OCI-LY3 (cell line): ENCODE results near the gene MYO1E.
A peak's percentile ranks its signal among the peaks of the same experiment; 100 is the strongest.

Experiments used
- H2AFZ ChIP-seq: fragments of 200-600, 300-600 bp; shearing (Covaris generic); 2 replicates; pipeline ENCODE4 v1.6.0; 2014; ENCODE audit warnings: antibody characterized with exemption, low read depth, low read length
- H3K27ac ChIP-seq: fragments of 200-600, 300-600 bp; sonication (generic); 2 replicates; pipeline ENCODE4 v1.5.1; 2014; ENCODE audit warnings: mild to moderate bottlenecking, low read length, moderate library complexity, mixed read lengths
- H3K27me3 ChIP-seq: fragments of 200-600, 300-600 bp; sonication (generic); 2 replicates; pipeline ENCODE4 v1.6.1; 2014; ENCODE audit warnings: low read depth, low read length, mixed read lengths
- H3K36me3 ChIP-seq: fragments of 200-600, 300-600 bp; sonication (generic); replicated peaks from 2 replicates; pipeline ENCODE3; 2014; ENCODE audit warnings: low read depth, low read length, mixed read lengths
- H3K4me1 ChIP-seq: fragments of 300-600, 200-600 bp; sonication (generic); 2 replicates; pipeline ENCODE4 v1.6.1; 2014; ENCODE audit warnings: low read length, mixed read lengths
- H3K4me2 ChIP-seq: fragments of 200-600, 300-600 bp; sonication (generic); 2 replicates; pipeline ENCODE4 v1.6.1; 2014; ENCODE audit warnings: low read length, mixed read lengths
- H3K4me3 ChIP-seq: fragments of 300-600, 200-600 bp; sonication (generic); 2 replicates; pipeline ENCODE4 v1.5.1; 2014; ENCODE audit warnings: antibody characterized with exemption, mild to moderate bottlenecking, low read length, moderate library complexity
- H3K79me2 ChIP-seq: fragments of 300-600, 200-600 bp; shearing (Covaris generic); 2 replicates; pipeline ENCODE4 v1.6.1; 2014; ENCODE audit warnings: mild to moderate bottlenecking, low read length, mixed read lengths
- H3K9ac ChIP-seq: fragments of 300-600, 200-600 bp; shearing (Covaris generic); 2 replicates; pipeline ENCODE4 v1.6.0; 2014; ENCODE audit warnings: mild to moderate bottlenecking, low read length, moderate library complexity
- H3K9me3 ChIP-seq: fragments of 200-600, 300-600 bp; shearing (Covaris generic); 2 replicates; pipeline ENCODE4 v1.6.1; 2014; ENCODE audit warnings: low read length, mixed read lengths; ENCODE audit not compliant: insufficient read depth
- H4K20me1 ChIP-seq: fragments of 200-600, 300-600 bp; sonication (generic); 2 replicates; pipeline ENCODE4 v1.6.1; 2016; ENCODE audit warnings: low read length, mixed read lengths; ENCODE audit not compliant: insufficient read depth
- CTCF ChIP-seq: fragments of 200-600, 300-600 bp; sonication (generic); IDR thresholded peaks from 2 replicates; pipeline ENCODE4 v1.5.1; 2014; ENCODE audit warnings: antibody characterized with exemption, low read length, low read depth
- EZH2phosphoT487 ChIP-seq: fragments of 200-600 bp; shearing (Covaris generic); IDR thresholded peaks from 2 replicates; pipeline ENCODE4 v1.6.1; 2018; ENCODE audit warnings: antibody characterized with exemption, mixed run types, low read depth

Gene MYO1E

GRCh38 chr15:59326856-59327255 is 45.8 kb downstream of the MYO1E start:
- Histone ChIP-seq H3K9ac (no peak overlapping the region), H3K4me2 (peak overlapping the region; percentile 54), H2AFZ (no peak overlapping the region), H3K79me2 (peaks cover 6% of the 10 kb centered on the region; the same call in 1 of the 2 replicates), H3K27me3 (peaks cover 11% of the 10 kb centered on the region; the same call in 1 of the 2 replicates), H3K9me3 (no peaks in the 10 kb centered on the region), H3K4me3 (peak overlapping the region; percentile 21; the same call in 1 of the 2 replicates), H3K36me3 (no peaks in the 10 kb centered on the region), H3K27ac (no peak overlapping the region), H3K4me1 (peaks cover 52% of the 10 kb centered on the region), H4K20me1 (peaks cover 16% of the 10 kb centered on the region; the same call in 1 of the 2 replicates)
- TF ChIP-seq EZH2phosphoT487 (no peak), CTCF (no peak)

GRCh38 chr15:59322056-59322759 is 50.5 kb downstream of the MYO1E start:
- Histone ChIP-seq H3K79me2 (no peaks in the 10 kb centered on the region; the same call in 1 of the 2 replicates), H3K4me3 (no peak overlapping the region), H4K20me1 (no peaks in the 10 kb centered on the region), H3K36me3 (no peaks in the 10 kb centered on the region), H3K4me2 (no peak overlapping the region), H3K27ac (no peak overlapping the region), H3K27me3 (no peaks in the 10 kb centered on the region), H2AFZ (no peak overlapping the region), H3K9ac (no peak overlapping the region), H3K9me3 (no peaks in the 10 kb centered on the region), H3K4me1 (peaks cover 16% of the 10 kb centered on the region)
- TF ChIP-seq EZH2phosphoT487 (no peak), CTCF (no peak)

- Histone ChIP-seq H3K79me2 (no peaks in the 10 kb centered on the region; the same call in none of the 2 replicates), H3K4me3 (no peak overlapping the region), H4K20me1 (no peaks in the 10 kb centered on the region), H3K36me3 (no peaks in the 10 kb centered on the region), H2AFZ (no peak overlapping the region), H3K27me3 (no peaks in the 10 kb centered on the region), H3K27ac (no peak overlapping the region), H3K9me3 (no peaks in the 10 kb centered on the region), H3K4me1 (peaks cover 5% of the 10 kb centered on the region), H3K9ac (no peak overlapping the region), H3K4me2 (no peak overlapping the region)
- no peak for TF ChIP-seq CTCF
- TF ChIP-seq EZH2phosphoT487 = no peak
Measured at GRCh38 chr15:59321000-59321689, 51.5 kb downstream of the MYO1E start.

- Histone ChIP-seq H3K4me1 (peaks cover 30% of the 10 kb centered on the region), H3K27me3 (no peaks in the 10 kb centered on the region), H3K9me3 (no peaks in the 10 kb centered on the region), H3K79me2 (peaks cover 6% of the 10 kb centered on the region), H4K20me1 (no peaks in the 10 kb centered on the region), H3K36me3 (no peaks in the 10 kb centered on the region), H3K9ac (no peak overlapping the region), H3K27ac (no peak overlapping the region), H3K4me2 (no peak overlapping the region), H2AFZ (no peak overlapping the region), H3K4me3 (no peak overlapping the region)
- TF ChIP-seq EZH2phosphoT487 = no peak
- no peak for TF ChIP-seq CTCF
Measured at GRCh38 chr15:59317211-59317610, 55.5 kb downstream of the MYO1E start.
